HS-5 (cell line): Measurements from ENCODE around the gene HOXA6.

ENCODE experiments used
- DNase-seq: peaks from one replicate; pipeline ENCODE4 v3.0.0-alpha.2; 2012; ENCODE audit warnings: low read depth

The HOXA6 gene

DNA sequence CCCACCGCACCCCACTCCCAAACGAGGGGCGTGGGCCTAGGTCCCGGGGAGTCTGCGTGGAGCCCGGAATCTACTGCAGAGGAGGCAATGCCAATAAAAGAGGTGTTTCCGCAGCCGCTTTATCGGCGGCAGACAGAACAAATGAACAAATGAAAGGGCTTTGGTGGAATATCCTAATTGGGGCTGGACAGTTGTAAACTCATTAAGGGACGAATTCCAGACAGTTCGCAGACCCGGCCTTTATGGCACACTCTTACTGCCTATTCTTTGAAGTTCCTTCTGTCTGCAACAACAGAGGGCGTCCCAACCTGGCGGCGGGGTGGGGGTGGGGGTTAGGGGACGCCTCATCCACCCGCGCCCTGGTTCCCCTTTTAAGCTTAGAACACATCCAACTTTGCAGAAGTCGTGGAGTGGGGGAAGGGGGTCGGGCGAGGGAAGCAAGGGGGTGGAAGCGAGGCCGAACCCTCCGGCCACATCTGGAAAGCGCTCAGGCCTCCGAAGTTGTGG is 13.7 kb upstream of the HOXA6 start:
- no peak for DNase-seq

DNA sequence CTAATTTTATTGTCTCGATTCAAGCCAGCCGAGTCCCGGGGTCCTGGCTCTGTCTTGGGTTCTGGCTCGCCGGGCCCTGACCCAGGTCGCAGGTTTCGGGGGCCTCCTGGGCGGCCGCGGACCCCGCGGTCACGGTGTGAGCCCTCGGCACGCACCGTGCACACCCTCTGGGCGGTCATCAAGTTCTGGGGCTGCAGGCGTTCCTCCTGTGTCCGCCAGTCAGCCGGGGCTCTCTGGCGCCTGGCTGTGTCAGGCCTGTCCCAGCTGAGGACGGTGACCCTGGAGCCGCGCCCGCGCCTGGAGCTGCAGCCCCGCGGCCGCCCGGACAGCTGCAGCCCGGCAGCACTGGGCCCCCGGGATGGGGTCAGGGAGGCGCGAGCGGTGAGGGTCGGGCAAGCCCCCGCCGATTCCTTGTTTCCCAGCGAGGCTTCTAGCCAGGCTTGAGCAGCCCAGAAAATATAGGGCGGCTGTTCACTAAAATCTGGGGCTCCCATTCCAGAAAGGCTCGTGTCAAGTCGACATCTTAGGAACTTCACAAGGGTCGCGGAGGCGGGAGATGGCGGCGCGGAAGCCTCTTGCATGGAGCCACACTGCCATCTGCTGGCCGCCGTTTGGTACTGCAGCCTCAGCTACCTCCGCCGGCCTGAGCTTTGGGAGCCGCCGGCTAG is 13.1 kb upstream of the HOXA6 start:
- DNase-seq, result peak; percentile 58

DNA sequence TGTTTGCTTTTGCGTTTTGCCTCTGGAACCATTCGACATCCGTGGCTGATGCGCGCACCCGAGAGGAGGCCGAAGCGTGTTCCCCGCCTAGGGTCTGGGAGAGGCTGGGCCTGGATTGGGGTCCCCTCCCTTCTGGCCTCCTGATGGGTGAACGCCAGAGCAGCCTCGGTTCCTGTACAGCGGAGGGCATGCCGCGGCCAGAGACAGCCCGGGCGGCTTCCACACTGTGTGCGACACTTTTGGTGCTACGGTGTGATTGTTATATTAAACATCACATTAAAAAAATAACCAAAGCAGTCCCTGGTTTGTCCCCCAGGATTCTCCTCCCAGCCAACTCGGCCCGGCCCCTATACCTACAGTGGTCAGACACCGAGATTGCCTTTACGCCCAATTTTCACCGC is 12.6 kb upstream of the HOXA6 start:
- DNase-seq, result no peak

DNA sequence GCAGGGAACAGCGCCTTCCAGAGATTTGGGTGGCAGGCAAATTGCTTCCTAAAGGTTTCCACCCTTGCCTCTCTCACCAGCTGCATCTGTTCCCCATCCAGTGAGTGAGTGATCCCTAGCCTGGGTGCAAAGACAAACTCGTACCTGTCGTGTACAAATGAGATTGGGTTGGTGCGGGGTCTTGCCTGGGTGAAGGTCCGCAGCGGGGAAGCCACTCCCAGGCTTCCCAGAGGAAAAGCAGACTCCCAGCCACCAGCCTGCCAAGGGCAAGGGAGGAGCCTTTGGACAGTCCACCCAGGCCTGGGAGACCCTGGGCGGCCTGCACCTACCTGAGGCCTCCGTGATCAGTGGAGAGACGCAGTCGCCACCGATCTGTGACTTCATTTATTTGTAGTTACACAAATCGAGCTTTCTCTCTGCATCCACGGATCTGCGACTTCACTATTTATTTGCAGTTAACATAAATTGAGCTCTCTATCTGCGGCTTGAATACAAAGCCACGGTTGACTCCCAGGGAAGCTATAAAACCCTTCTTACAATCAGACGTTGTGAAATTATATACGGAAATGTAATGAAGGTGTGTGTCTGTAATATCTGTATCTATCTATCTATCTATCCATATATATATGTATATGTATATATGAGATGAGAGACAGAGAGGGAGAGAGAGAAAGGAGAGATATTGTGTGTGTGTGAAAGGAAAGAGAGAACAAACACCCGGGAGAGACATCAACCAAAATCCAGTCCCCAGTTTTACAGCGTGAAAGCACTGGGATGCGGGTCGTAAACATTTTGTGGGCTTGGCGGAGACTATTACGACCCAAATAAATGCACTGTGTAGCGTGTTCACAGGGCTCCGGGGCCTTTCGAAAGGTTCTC is 11.9 kb upstream of the HOXA6 start:
- no peak for DNase-seq

DNA sequence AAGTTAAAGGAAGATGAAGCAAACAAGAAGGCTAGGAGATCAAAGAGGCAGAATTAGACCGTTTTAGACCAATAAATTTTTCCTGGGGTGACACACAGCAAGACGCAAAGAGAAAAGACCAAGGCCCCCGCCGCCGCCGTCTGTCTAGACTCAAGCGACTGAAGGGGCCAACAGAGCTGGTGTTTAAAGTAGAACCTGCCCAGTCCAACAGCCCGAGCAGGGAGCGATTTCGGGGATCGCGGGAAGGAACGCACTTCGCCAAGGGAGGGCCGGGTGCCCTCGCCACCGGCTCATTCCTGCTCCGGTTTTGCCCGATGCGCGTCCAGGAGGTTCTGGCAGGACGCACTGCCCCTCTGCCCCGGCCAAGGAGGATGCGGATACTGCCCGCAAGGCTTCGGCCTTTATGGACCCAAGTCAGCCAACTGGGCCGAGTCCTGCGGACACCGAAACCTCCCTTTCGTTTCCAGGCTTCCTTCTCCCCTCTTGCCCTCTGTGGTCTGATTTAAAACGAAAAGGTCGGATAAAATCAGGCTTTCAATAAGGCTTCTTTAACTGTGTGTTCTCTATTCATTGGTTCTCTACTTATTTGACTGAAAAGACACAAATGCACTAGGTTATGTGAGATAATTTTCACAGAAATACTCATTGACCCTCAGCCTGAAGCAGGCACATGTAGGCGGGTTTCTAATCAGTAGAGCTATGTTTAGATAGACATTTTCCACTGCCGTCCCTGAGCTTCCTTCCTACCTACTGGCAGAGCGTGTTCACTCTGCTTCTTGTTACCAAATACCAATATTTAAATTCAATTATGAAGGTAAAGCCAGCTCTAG is 11.1 kb upstream of the HOXA6 start:
- DNase-seq, result no peak

DNA sequence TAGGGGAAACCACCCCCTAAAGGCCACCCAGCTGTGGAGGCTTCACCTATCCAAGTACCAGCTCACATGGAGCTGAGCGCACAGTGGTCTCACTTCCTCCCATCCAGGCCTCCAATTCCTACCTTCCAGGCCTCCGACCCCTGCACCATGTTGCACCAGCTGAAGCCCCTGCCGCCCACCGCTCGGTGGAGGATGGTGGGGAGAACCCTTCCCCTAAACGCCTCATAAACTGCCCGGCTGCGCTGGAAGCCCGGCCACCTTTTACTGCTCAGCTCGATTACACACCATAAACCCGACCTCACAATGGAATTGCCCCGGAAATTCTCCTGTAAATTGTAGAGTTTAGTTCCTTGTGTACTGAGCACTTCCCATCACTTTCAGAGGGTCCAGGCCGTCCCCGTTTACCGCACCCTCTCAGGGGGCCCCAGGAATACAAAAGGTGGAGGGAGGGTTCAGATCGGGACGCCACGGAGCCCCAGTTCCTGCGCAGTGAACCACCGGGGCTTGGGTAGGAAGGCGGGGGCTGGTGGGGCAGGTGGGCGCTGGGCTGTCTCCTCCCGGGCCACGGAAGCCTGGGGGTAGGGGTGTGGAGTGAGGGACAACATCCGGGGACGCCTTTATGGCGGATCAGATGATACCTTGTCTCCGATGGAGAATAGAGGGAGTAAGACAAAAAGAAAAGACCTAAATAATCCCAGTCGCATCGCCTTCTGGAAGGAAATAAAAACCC is 10.3 kb upstream of the HOXA6 start:
- no peak for DNase-seq

DNA sequence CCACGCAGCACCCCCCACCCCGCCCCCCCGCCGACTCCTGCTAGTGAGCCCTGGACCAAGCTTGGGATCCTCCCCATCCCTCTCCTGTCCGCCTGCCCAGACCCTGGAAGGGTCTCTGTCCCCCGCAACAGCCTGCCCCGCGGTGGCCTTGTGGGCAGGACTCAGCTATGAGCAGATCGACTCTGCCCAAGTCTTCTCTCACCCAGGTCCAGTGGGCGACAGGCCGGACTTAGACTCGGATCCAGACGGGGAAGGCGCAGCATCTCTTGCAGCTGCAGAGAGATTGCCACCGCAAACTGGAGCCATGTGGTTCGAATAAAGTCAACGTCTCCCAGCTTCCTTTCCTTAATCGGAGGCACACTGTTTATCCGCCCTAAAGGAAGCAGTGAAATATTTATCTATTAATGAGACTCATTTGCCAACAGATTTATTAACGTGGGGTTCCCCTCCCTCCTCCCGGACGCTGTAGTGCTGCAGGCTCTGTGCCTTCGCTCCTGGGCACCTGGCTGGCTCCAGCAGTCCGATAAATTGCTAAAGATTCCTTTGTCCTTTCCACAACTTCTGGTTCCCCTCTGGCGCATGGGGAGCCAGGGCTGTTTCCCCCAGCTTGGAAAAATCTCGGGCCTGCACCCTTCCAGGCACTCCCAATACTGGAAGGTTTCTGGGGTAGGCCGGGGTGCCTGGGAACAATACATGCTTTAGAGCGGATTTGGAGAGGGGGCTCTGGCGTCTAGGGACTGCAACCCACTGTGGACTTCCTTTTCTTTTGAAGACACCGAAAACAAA is 9.5 kb upstream of the HOXA6 start:
- DNase-seq, result no peak

DNA sequence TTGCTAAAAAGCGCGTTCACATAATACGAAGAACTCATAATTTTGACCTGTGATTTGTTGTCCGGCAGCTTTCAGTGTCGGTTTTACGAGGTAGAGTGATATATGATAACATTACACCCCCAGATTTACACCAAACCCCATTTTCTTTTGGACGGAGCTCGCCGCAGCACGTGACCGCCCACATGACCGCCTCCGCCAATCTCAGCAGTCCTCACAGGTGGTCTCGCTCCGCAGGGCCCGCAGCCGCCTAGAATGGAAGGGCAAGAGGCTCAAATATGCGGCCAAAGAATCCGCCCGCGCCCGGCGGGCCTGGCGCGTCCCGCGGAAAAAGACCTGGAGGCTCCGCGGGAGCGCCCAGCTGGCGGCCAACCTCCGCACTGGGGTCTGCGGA is 8.9 kb upstream of the HOXA6 start, which contains the start of gene HOXA7:
HOXA7 (minus strand) TSS at position 168 of the 391 bp plus-strand sequence; CDS start at position 38, 130 bp downstream.
- peak; percentile 42 for DNase-seq

DNA sequence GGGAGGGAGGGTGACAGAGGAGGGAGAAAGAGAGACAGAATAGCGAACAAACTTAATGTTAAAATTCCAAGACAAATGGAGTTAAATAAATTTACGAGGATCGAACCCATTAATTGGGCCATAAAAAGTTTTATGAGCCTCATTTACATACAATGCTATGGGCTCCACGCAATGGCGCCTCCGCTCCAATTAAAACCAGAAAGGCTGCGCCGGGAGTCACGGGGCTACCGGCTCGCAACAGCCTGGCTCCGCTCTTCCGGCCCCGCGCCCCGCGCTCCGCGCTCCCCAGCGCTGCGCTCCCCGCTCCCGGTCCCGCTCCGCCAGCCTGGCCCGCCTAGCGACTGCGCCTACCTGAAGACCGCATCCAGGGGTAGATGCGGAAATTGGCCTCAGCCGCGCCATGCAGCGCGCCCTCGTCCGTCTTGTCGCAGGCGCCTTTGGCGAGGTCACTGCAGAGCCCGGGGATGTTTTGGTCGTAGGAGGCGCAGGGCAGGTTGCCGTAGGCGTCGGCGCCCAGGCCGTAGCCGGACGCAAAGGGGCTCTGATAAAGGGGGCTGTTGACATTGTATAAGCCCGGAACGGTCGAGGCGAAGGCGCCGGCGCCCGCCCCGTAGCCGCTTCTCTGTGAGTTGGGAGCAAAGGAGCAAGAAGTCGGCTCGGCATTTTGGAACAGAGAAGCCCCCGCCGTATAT is 8.4 kb upstream of the HOXA6 start:
- no peak for DNase-seq

DNA sequence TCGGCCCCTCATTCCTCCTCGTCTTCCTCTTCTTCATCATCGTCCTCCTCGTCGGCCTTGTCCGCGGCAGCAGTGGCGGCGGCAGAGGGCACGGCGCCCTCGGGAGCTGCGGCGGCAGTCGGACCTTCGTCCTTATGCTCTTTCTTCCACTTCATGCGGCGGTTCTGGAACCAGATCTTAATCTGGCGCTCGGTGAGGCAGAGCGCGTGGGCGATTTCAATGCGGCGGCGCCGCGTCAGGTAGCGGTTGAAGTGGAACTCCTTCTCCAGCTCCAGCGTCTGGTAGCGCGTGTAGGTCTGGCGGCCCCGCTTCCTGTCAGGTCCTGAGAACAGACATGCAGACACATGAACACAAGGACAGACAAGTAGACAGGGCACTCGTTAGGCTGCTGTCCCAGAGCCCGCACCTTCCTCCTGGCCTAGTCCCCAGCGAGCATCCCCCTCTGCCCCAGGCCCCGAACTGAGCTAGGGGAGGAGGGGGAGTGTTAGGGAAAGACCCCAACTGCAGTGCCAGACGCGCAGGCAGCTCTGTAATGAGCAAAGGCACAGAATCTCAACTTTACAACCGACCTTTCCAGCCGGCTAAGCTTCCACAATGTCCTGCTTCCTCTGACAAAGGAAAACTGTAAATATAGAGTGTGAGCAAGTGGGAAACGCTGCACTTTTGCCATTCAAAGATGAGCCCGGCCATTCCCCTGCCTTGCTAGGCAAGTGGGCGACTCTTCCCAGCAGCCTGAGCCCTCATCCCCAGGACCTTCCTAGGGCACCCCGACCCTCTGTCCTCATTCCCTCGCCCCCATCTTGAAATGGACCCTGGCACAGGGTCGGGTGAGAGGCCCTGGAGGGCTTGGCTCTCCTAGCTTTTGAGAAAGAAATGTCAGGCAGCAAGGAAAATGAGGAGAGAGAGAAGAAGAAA is 7.6 kb upstream of the HOXA6 start:
- DNase-seq, result no peak

DNA sequence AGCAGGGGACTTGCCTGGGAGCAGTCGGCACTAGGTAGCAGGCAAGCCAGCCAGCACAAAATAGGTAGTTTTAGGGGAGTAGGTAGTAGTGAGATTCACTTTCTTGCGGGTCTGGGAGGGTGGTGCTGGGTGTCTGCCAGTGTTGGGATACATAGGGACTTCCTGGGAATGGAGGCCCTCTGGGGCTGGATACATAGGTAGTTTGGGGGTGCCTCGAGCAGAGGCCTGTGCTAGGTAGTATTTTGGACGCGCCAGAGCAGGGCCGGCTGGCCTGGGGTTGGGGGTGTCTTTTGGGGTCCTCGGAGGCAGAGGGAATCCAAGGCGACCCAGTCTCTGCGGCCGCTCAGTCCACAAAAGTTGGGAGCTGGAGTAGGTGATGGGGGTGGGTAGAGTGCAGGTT is 6.8 kb upstream of the HOXA6 start:
- DNase-seq, result no peak

DNA sequence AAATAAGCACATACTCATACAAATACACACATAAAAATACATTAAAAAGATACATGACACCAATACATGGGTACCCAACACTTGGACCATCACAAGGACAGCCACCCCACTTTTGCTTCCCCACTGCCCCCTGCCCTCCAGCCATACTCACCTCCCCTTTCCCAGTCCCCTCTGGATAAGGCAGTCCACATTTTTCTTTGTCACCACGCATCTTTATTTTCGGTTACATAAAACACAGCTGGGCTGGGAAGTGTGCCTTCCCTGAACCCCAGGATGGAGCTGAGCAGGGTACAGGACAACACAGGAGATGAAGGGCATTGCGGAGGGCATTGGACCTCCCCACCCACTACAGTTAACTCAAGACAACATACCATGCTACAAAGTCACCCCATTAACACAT is 6.0 kb upstream of the HOXA6 start:
- DNase-seq, result no peak

DNA sequence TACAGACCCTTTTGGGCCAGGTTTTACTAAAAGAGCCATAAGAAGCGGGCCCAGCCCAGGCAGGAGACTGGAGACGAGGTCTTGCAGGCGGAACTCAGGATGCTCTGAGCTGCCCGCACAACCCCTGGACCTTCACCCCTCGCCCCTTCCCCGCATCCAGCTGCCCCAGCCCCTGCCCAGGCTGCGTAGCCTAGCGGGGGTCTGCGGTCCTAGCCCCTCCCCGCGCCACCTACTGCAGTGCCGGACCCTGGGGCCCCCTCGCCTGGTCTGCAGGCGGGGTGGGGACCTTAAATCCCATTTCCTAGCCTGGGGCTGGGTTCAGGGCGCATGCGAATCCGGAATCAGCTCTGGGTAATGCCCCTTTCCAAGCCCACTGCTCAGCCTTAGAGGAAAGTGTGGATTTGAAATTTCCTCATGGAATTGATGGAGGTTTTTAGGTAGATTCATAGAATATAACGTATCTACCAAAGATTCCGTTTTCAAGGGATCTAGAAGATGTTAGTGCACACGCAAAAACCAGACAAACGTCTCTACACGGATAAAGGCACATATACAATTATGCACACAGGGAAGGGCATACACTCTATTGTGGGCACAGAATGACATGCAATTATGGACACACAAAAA is 5.4 kb upstream of the HOXA6 start:
- DNase-seq, result no peak

DNA sequence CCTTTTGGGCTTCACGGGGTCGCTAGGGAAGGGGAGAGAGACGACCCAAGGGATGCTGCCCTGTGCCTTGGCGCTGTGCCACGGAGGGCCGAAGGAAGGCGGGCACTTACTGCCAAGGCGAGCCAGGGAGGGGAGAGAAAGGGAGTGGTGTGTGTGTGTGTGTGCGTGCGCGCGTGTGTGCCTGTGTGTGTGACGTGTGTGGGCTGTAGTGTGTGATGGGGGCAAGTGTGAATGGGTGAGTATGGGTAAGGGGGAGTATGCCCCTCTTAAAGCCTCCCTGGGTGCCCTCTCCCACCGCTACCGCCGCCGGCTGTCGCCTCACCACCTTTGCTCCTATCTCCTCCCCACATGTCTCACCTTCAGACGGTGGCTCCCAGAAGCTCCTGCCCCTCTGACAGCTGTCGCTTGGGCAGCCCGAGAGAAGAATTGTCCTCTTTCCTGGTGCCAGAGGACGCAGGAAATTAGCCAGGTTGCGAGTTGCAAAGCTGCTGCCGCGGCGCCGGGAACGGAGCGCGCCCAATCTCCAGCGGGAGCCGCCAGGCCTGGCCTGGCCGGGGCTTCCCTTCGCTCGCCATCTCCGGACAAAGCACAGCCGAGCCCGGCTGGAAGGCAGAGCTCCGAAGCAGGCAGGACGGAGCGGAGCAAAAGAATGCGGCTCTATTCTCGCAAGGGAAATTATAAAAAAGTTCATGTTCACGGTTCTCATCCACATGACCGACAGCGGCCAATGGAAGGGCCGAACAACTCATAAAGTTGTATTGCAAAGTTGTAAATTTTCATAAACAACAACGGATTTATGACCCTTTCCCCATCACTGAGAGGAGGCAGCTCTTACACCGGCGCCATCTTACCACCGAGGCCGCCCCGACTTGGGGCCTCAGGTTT is 4.6 kb upstream of the HOXA6 start, which contains the start of gene HOXA3:
HOXA3 (minus strand) TSS at position 653 of the 885 bp plus-strand sequence. CDS start 41,943 bp downstream, outside the sequence.
- DNase-seq, result peak; percentile 60

DNA sequence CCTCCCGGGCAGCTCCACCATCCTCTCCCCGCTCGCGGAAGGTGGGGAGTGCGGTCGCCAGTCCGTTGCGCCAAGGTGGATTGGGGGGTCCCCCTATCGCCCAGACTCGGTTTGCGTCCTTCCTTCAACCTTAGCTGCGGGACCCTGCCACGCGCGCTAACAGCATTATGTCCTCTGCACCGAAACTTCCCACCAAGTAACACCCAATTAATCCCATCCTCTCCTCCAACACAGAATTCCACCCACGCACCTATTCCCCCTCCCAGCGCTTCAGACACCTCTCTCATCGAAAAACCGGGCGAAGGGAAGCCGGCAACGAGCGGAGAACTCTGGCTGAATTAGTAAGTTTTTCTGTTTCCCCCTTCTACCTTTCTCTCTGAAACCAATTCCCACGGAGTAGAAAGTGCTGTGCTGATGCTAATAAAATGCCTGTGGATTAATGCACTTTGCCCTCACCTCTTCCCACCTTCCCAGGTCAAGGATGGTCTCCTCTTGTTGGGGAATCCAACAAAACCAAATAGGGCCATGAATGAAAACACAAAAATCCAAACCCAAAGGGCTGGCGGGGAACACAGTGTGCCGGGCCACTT is 3.9 kb upstream of the HOXA6 start:
- peak; percentile 28 for DNase-seq

DNA sequence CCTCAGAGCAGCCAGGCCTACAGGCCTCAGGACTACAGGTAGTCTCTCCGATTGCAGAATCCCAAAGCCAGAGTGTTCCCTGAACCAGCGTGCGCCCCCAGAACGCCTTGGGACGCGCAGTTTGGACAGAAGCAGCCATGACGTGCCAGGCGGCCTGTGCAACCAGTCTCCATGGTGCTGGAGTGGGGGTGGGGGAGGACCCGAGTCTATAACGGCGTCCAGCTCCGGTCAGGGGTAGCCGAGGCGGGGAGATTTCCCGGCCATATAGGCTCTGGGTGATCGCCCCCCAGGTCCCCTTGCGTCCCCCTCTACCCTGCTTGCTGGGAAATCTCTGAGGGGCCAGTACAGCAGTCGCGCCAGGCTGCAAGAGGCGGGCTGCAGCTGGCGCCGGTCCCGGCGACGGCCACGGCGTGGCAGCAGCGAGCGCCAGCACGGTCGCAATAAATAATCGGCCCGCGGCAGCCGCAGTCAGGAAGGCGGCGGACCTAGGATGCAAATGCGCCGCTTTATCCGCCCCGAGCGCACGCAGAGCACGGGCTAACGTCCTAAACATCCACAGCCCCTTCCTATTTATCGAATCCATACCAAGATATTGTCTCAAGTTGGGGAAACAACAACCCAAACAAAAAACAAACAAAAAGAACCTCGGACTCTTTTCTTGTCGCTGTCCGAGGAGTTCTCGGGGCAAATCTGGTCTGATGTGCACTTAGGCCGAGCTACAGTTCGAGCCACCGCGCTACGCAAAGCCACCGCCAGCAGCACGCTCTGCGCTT is 3.2 kb upstream of the HOXA6 start:
- DNase-seq, result peak; percentile 74
